Activated T-cell treated with anti-CD3 and anti-CD28 coated beads, Interleukin-2, amount 50 U/mL, for 48 hours (primary cell): ENCODE results near the gene TBC1D8B.
A peak's percentile ranks its signal among the peaks of the same experiment; 100 is the strongest.
"Not testable (repeated sequence)": the region's sequence is repeated elsewhere in the genome, so short reads cannot be mapped to it uniquely, and the experiment has no call there.

Experiments
- DNase-seq, 2 experiments: peaks; one replicate each; pipeline ENCODE4 v3.0.0-alpha.2; 2020

The TBC1D8B gene

DNA sequence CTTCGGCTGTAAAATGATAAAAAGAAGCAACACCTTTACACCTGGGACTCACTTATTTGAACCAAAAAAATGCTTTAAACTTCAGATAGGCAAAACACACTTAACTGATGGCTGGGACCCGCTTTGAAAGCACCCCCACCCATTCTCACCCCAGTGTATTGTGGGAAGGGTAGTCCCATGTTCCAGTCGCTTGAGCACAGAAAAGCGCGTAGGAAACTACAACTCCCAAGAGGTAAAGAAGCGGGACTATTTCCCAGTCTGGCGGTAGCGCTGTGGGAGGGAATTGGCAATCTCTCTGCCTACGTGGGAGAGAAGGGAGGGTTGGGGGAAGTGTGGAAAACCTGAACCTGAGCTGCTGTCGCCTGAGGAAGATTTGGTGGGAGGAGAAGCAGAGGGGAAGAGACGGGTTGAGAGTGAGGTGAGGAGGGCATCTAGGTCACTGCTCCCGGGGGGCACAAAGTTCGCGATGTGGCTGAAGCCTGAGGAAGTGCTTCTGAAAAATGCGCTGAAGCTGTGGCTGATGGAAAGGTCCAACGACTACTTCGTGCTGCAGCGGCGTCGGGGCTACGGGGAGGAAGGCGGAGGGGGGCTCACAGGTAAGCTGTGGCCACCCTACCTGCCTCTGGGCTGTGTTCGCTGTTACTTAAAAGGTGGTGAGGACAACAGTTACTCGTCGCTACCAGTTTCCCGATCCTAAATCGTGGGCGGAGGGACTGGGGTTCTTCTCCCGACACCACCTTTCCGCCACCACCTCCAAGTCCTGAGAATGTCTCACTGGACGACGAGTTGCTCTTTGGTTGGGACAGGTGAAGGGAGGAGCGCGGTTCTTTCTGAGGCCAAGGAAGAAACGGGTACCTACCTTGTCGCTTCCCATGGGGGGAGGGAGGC lies at the start of gene TBC1D8B:
TSS of gene TBC1D8B (plus strand) at position 286 of the 888 bp plus-strand sequence. CDS start at position 467, 181 bp downstream.
- DNase-seq: peak; percentile 35 to 41

- not testable (repeated sequence) for DNase-seq
Measured at GRCh38 chrX:106769288-106769687, 33.2 kb upstream of the TBC1D8B start.

DNA sequence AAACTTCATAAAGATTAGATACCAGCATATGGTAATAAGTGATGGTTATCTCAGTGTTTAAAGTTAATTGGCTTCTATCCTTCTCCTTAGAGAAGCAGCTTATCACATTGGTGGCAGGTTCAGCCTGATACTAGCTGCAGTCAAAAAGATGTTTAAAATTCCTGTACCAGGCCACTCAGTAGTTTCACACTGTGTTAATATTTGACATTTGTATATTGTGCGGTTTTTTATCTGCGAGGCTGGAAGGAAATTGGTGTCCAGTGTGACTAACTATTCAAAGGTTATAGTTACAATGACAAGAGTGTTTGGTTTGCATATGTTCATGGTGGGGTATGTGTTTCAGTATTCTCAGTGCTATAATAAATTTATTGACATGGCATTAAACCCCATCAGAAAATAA lies 27.5 kb upstream of the TBC1D8B start:
- no peak for DNase-seq

GRCh38 chrX:106780264-106780663 lies 22.2 kb upstream of the TBC1D8B start:
- no peak for DNase-seq

DNA sequence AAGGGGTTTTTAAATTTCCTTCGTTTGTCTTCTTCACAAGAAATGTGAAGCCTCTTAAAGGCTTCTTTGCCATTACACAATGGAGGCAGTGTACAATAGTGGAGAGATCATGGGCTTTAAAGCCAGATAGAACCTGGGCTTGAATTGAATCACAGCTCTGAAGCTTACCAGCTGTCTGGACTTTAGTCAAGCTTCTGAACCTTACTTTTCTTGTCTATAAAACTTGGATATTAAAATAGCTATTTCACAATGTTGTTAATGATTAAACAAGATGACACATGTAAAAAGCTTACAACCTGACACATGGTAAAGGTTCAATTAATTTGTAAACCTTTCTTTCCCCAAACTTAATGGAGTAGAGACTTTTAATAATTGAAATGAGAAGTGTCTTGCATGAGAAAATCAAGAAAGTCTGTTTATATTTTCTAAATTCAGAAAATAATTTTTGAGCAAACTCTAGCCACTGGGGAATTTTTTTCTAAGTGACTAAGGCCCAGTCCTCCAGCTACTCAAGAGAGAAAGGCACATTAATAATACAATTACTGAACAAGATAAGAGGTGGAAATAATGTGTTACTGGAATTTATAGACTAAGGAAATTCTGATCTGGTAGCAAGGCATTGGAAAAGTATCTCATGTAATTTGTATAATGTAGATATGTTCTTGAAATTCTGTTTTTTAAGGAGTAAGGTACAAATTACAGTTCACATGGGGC lies 21.7 kb upstream of the TBC1D8B start:
- DNase-seq: no peak

- DNase-seq: no peak
Measured at GRCh38 chrX:106783716-106784115, 18.8 kb upstream of the TBC1D8B start.

DNA sequence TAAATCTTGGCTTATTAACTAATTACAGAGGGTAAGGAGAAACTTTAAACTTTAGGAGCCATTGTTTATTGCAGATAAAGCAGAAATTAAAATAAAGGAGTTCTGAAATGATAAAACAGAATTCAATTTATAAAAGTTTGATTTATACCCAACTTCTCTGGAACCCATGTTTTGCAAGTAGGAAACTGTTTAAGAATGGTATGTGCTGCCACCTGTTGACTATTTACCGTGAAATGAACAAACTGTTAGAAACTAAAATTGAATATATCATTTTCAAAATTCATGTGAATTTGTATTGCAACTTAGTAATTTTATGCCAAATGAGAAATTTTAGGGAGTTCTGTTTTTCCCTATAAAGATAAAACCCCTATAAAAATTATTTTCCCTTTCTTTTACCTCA lies 11.0 kb upstream of the TBC1D8B start:
- no peak for DNase-seq

DNA sequence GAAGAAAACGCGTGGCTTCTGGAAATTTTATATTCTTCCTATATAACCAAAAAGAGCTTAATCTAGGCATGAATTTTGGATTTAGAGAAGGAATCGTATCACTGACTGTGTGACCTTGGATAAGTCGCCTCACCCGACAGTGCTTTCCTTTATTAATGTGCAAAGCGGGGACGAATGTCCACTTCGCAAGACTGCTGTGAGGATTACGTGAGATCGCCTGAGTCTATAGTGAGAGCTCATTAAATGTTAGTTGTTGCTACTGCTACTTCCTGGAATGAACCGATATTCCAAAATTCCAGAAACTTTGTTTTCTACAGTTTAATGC lies 448 bp upstream of the TBC1D8B start:
- no peak for DNase-seq

DNA sequence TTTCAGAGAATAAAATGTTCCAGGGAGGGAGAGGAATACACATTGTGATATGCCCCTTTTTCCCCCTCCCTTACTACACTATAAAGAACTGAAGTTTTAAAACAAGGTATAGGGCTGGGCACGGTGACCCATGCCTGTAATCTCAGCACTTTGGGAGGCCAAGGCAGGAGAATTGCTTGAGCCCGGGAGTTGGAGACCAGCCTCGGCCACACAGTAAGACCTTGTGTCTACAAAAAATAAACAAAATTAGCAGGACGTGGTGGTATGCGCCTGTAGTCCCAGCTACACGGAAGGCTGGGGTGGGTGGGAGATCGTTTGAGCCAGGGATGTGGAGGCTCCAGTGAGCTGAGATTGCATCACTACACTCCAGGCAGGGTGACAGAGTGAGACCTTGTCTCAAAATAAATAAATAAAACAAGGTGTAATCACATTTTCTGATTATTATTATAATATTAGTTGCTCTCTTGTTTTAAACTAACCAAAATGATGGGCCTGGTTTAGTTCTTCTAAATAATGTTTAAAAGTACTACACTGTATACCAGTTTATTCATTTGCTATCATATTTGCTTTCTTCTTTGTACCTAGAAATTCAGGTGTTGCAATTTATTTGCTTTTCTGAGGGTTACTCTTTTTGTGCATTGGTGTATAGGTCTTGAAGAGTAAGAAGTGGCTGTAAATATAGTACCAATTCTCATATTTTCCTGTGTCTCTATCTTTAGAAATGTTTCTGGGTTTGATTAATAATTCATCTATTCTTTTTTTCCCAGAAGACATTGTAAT lies 8.8 kb downstream of the TBC1D8B start:
- DNase-seq: no peak

DNA sequence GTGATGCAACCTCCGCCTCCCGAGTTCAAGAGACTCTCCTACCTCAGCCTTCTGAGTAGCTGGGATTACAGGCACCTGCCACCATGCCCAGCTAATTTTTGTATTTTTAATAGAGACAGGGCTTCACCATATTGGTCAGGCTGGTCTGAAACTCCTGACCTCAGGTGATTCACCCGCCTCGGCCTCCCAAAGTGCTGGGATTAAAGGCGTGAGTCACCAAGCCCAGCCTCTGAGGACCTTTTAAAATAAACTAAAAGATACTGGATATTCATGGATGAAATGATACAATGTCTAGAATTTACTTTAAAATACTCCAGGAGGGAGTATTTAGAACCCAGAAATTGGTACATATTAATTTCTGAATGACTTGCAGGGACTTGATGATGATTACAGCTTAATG lies 10.5 kb downstream of the TBC1D8B start:
- DNase-seq: not testable (repeated sequence)

- not testable (repeated sequence) for DNase-seq
Measured at GRCh38 chrX:106814093-106814492, 11.6 kb downstream of the TBC1D8B start.

- peak; percentile 44 to 49 for DNase-seq
Measured at GRCh38 chrX:106862972-106863688, 60.7 kb downstream of the TBC1D8B start.

DNA sequence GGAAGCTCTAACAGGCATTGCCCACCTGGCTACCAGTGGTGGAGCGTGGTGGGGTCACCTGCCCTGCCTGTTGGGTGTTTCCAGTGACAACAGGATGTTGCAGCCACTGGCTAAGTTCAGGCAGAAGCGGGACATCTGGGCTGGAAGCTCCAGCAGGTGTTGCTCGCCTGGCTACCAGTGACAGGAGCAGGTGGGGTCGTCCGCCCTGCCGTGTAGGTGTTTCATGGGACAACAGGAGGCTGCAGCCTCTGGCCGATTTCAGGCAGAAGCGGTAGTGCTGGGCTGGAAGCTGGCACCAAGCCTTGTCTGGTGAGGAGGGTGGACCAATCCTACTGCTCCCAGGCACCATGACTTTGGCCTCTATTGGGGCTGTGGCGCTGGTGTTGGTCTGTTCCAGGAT lies 61.2 kb downstream of the TBC1D8B start:
- no peak for DNase-seq

DNA sequence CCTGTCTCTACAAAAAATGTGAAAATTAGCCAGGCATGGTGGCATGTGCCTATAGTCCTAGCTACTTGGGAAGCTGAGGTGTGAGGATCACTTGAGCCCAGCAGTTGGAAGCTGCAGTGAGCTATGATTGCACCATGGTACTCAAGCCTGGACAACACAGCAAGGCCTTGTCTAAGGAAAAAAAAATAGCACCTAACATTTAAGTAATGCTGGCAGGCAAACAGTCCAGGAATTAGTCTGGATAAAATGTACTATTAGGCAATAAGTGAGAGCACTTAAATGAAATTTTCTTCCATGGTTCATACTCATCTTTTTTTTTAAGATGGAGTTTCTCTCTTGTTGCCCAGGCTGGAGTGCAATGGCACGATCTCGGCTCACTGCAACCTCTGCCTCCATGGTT lies 70.3 kb downstream of the TBC1D8B start:
- DNase-seq: not testable (repeated sequence)

- DNase-seq: no peak
Measured at GRCh38 chrX:106874075-106874474, 71.6 kb downstream of the TBC1D8B start.

- DNase-seq: no peak
Measured at GRCh38 chrX:106875151-106875550, 72.7 kb downstream of the TBC1D8B start.

GRCh38 chrX:106889468-106889867 lies 87.0 kb downstream of the TBC1D8B start:
- no peak for DNase-seq

GRCh38 chrX:106891762-106892460 lies 89.4 kb downstream of the TBC1D8B start:
- DNase-seq: no peak

DNA sequence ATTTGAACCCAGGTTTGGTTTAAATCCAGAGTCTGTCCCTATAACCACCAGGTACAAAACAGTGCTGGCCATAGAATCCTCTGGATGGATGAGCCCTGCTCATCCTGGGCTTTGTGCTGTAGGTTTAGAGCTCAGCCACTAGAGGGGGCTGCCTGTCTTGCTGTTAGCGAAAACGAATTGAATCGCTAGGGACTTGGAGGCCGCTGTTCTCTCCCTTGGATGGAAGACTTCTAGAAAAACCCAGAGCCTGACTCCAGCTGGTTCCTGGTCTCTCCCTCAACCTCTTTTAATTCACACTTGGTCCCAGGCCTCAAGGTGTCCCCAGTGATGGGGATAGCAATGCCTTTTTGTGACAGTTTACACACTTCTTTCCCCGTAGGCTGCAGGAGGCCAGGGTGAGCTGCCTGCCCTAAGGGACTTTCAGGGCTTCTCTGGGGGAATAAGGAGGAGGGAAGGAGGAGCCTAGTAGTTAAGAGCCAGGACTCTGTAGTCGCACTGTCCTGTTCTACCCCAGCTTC lies 92.0 kb downstream of the TBC1D8B start:
- peak; percentile 55 to 68 for DNase-seq

GRCh38 chrX:106894978-106895452 lies 92.5 kb downstream of the TBC1D8B start:
- no peak for DNase-seq

GRCh38 chrX:106897259-106897658 lies 94.8 kb downstream of the TBC1D8B start:
- no peak for DNase-seq

DNA sequence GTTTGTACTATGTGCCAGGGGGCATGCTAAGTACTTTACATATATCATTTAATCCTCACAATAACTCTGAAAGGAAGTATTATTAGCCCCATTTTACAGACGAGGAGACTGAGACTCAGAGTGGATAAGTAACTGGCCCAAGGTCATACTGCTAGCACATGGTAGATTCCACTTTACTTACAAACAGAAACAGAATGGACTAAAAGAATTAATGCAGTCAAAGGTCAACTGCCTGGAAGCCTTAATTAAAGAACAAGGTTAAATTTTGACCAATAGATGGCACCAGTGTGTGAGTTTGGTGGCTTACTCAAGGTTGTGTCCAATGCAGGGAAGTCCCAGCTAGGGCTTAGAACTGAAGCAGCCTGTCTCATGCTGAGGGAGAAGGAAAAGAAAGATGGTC lies 96.0 kb downstream of the TBC1D8B start:
- DNase-seq: no peak
